Mucosa of rectum (tissue), 2 donors: ENCODE data around the gene ADGRB2.

ENCODE experiments used
- H3K27ac ChIP-seq, 2 donors: one replicate each; pipeline ENCODE4 v1.7.0; 2013; ENCODE audit warnings: inconsistent platforms in 2 of 2, low read depth in 2 of 2, low read length in 2 of 2
- H3K27me3 ChIP-seq, 2 donors: one replicate each; pipeline ENCODE4 v1.7.0; 2013; ENCODE audit warnings: low read length in 2 of 2; ENCODE audit not compliant: control insufficient read depth in 2 of 2, insufficient read depth in 2 of 2
- H3K36me3 ChIP-seq, 2 donors: one replicate each; pipeline ENCODE4 v1.7.0; 2013; ENCODE audit warnings: low read length in 2 of 2; ENCODE audit not compliant: control insufficient read depth in 2 of 2, insufficient read depth in 2 of 2
- H3K4me1 ChIP-seq, 2 donors: one replicate each; pipeline ENCODE4 v1.7.0; 2013; ENCODE audit warnings: low read length in 2 of 2, mild to moderate bottlenecking in 1 of 2; ENCODE audit not compliant: control insufficient read depth in 2 of 2, insufficient read depth in 2 of 2
- H3K4me3 ChIP-seq, 2 donors: one replicate each; pipeline ENCODE4 v1.7.0; 2013; ENCODE audit warnings: low read length in 2 of 2
- H3K9ac ChIP-seq, 2 donors: one replicate each; pipeline ENCODE4 v1.7.0; 2013; ENCODE audit warnings: low read length in 2 of 2, low read depth in 1 of 2, mild to moderate bottlenecking in 1 of 2
- H3K9me3 ChIP-seq, 2 donors: one replicate each; pipeline ENCODE4 v1.7.0; 2013; ENCODE audit warnings: low read length in 2 of 2; ENCODE audit not compliant: control insufficient read depth in 2 of 2
- donor health status: healthy.
- donor health status: Normal muscosa, but diverticular disease.

Gene ADGRB2

DNA sequence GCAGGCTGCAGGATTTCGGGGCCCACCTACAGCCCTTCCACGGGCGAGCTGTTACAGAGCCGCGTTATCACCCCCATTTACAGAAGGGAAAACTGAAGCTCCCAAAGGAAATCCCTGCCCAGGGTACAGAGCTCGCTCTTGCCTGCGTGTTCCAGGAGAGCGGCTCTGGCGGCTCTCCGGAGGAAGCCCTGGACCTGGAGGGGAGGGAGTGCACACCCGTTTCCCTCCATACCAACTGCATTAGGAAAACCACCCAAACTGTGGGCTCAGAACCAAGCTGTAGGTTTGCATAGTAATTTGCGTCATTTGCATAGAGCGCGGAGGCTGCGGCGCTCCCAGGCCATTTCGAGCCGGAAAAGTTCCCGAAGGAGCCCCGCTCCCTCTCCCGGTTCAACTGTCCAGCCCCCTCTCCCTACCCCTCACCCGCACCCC lies 24.7 kb upstream of the ADGRB2 start:
- no peaks in the 10 kb centered on the region for H3K27me3 ChIP-seq
- peaks cover 3 to 8% of the 10 kb centered on the region in 2 donors for H3K4me1 ChIP-seq
- H3K9me3 ChIP-seq, result no peaks in the 10 kb centered on the region
- H3K9ac ChIP-seq, result peak overlapping the region; percentile 60 to 85
- peak overlapping the region; percentile 88 to 90 for H3K4me3 ChIP-seq
- H3K36me3 ChIP-seq, result no peaks in the 10 kb centered on the region
- H3K27ac ChIP-seq, result peak overlapping the region; percentile 89

DNA sequence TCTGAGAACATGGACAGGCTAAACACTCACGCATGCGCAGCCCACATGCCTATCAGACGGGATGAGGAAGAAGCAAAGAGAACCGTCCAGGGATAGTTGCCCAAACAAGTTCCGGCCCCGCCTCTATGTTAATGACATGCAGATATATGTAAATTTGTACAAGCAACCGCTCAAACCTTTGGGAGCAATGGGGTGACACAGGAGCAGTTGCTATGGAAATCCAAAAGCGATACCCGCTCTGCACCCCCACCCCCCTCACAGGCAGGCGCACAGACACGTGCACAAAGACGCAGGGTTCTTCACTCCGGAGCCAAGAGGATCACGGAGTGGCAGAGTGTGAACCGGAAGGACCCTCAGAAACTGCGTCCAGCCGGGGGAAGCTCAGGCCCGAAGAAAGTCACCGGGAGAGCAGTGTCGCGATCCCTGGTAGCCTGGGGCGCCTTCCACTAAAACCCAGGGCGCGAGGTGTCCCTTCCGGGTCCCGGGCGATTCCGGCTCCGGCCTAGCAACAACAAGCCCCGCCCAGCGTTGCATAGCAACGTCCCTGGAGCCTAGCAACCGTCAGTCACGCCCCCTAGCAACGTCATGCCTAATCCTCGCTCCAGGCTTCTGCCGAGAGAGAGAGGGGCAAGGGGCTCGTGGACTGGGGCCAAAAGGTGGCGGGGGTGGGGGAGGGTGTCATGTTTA lies 24.1 kb upstream of the ADGRB2 start:
- peak overlapping the region; percentile 88 to 90 for H3K4me3 ChIP-seq
- H3K36me3 ChIP-seq, result no peaks in the 10 kb centered on the region
- no peaks in the 10 kb centered on the region for H3K27me3 ChIP-seq
- peak overlapping the region; percentile 83 to 85 for H3K9ac ChIP-seq
- H3K27ac ChIP-seq, result peak overlapping the region; percentile 89
- peaks cover 3 to 8% of the 10 kb centered on the region in 2 donors for H3K4me1 ChIP-seq
- no peaks in the 10 kb centered on the region for H3K9me3 ChIP-seq

DNA sequence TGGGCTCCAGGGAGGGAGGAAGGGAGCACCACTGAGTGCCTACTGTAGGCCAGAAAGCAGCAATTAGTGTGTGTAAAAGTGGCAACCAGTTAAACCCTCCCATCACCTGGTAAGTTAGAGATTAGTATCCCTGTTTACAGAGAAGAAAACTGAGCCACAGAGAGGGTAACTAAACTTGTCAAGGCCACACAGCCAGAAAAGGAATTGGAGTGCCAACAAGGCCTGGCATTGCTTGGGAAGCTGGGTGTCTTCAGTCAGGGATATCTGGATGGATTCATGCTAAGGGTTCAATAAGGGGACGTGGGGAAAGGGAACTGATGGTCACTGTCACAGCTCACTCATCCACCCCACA lies 23.6 kb upstream of the ADGRB2 start:
- H3K4me1 ChIP-seq, result peaks cover 3 to 8% of the 10 kb centered on the region in 2 donors
- H3K4me3 ChIP-seq, result peak overlapping the region; percentile 88 to 90

DNA sequence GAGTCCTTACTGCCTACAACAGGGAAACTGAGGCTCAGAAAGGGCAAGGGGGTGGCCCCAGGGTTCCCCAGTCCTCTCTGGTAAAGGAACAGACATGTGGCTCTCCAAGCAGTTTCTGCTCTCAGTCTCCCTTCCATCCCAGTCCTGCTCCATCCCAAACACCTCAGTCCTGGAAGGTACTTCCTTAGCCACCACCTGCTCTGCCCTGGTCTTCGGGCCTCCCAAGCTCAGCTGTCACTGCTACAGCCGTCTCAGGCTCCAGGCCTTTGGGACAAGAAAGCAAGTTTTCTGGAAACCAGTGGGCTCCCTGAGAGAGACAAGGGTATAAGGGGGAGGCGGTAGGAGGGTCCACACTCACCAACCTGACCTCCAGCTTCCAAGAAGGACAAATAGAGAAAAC lies 23.1 kb upstream of the ADGRB2 start:
- no peaks in the 10 kb centered on the region for H3K9me3 ChIP-seq
- no peaks in the 10 kb centered on the region for H3K27me3 ChIP-seq
- no peak overlapping the region for H3K27ac ChIP-seq
- H3K9ac ChIP-seq, result no peak overlapping the region
- H3K4me1 ChIP-seq, result peaks cover 3 to 8% of the 10 kb centered on the region in 2 donors
- H3K4me3 ChIP-seq, result no peak overlapping the region
- H3K36me3 ChIP-seq, result no peaks in the 10 kb centered on the region

More for the DNA sequence above, 23.6 kb upstream of the ADGRB2 start:
- H3K9me3 ChIP-seq, result no peaks in the 10 kb centered on the region
- H3K9ac ChIP-seq, result no peak overlapping the region
- no peaks in the 10 kb centered on the region for H3K27me3 ChIP-seq
- no peaks in the 10 kb centered on the region for H3K36me3 ChIP-seq
- H3K27ac ChIP-seq, result peak overlapping the region; percentile 89

DNA sequence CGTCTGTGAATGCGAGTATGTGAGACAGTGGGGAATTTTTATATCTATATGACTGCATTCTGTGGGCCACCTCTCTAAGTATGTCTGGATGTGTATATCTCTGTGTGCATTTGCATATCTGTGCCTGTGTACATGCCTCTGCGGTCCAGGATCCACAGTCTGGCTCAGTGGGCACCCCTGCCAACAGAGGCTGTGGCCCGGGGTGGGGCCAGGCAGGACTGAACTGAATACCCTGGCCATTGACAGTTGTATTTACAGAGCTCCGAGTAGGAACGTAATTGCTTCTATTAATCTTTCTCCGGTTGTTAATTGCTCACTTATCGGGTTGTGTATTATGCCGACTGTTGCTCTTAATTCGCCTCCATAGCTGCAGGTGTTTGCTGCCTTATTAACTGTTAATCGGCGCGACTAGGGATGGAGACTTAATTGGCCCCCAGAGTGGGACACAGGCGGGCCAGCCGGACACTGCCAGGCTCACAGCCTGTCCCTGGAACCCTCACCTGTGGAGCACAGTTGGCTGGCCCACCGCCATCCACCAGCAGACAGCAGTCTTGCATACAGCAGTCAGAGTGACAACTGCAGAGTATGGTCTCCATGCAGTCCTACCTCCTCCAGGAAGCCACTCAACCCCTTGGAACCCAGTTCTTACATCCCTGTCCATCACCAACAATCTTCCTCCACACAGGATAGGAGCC lies 22.4 kb upstream of the ADGRB2 start:
- Histone ChIP-seq H3K4me1 (peaks cover 3 to 8% of the 10 kb centered on the region in 2 donors), H3K36me3 (no peaks in the 10 kb centered on the region), H3K9me3 (no peaks in the 10 kb centered on the region), H3K9ac (no peak overlapping the region), H3K27me3 (no peaks in the 10 kb centered on the region), H3K27ac (no peak overlapping the region), H3K4me3 (no peak overlapping the region)

DNA sequence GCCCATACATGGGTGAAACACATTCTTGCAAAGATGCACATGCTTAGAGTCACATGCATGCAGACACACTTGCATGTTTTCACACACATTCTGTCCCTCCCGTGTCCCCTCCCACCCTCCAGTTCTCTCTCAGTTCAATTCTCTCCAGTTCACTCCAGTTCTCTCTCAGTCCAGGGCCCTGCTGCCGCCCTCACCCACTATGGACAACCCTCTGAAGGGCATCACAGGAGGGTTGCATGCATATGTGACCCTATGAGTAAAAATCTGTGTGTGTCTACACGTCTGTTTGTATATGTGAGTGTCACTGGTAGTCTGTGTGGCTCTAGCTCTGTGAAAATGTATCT lies 21.8 kb upstream of the ADGRB2 start:
- H3K36me3 ChIP-seq, result no peaks in the 10 kb centered on the region
- H3K4me3 ChIP-seq, result no peak overlapping the region
- H3K4me1 ChIP-seq, result peaks cover 3 to 8% of the 10 kb centered on the region in 2 donors
- H3K27ac ChIP-seq, result no peak overlapping the region
- H3K9ac ChIP-seq, result no peak overlapping the region
- H3K9me3 ChIP-seq, result no peaks in the 10 kb centered on the region
- no peaks in the 10 kb centered on the region for H3K27me3 ChIP-seq

DNA sequence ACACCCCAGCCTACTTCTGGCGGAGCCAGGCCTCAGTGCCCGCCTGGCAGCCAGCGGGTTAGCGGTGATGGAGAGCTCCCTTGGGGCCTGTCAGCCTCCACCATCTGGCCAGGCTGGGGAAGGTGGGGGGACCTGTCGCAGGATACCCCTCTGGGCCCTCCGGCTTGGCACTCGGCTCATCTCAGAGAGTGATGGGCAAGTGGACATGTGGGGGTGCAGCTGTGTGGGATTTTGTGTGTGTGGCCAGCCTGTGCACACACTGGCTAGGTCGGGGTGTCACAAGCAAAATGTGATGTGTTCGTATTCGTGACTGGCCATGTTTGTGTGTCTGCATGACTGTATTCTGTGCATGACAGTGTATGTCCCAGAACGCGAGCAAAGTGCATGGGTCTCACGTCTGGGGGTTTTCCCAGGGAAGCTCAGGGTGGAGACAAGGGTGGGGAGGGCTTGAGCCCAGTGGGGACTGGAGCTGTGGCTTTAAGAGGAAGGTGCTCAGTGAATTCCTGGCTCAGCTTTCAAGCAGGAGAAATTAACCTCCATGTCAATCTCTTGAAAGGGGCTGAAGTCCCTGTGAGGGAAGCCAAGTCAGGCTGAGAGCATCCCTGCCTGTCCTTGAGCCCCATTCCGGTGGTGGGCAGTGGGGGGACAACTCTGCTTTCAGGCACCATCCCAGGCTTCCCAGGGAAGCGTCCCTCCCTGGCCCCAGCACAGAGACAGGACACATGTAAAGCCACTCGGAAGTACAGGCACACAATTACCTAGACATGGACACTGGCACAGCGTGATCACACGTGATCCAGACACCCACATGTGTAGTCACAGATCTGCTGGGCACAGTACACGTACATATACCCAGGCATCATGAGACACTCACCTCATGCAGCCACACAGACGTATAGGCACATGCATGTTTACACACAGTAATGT lies 21.1 kb upstream of the ADGRB2 start:
- no peak overlapping the region for H3K27ac ChIP-seq
- no peak overlapping the region for H3K4me3 ChIP-seq
- no peak overlapping the region for H3K9ac ChIP-seq
- H3K4me1 ChIP-seq, result peaks cover 3 to 8% of the 10 kb centered on the region in 2 donors
- no peaks in the 10 kb centered on the region for H3K27me3 ChIP-seq
- H3K36me3 ChIP-seq, result no peaks in the 10 kb centered on the region
- H3K9me3 ChIP-seq, result no peaks in the 10 kb centered on the region

DNA sequence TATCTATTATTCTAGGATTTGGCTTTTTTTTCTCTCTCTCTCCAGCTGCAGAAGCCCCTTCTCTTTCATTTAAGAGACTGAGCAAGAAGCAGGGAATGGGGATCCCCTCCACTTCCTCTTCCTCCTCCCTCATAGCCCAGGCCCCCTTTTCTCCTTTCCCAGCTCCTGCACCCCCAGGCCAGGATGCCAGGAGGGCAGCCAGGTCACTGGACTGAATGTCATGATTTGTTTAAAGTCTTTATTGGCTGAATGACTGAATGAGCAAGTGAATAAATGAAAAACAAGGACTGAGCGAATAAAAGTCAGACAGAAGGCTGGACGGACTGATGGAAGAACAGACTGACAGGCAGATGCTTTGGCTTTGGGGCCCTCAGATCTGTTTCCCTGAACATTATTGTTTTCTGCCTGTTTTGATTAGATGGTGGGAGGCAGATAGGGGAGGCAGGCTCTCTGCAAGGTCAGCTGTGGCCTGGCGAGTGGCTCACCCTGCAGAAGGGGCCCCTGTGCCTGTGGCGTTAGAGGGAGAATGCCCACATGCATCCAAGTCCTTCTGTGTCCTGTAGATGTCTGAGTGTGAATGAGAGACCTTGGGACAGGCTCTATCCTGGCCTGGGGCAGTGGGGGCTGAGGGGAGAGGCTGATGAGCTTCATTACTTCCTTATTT lies 20.3 kb upstream of the ADGRB2 start:
- no peak overlapping the region for H3K9ac ChIP-seq
- no peak overlapping the region for H3K4me3 ChIP-seq
- H3K27me3 ChIP-seq, result no peaks in the 10 kb centered on the region
- no peaks in the 10 kb centered on the region for H3K36me3 ChIP-seq
- peaks cover 3 to 8% of the 10 kb centered on the region in 2 donors for H3K4me1 ChIP-seq
- no peak overlapping the region for H3K27ac ChIP-seq
- no peaks in the 10 kb centered on the region for H3K9me3 ChIP-seq

DNA sequence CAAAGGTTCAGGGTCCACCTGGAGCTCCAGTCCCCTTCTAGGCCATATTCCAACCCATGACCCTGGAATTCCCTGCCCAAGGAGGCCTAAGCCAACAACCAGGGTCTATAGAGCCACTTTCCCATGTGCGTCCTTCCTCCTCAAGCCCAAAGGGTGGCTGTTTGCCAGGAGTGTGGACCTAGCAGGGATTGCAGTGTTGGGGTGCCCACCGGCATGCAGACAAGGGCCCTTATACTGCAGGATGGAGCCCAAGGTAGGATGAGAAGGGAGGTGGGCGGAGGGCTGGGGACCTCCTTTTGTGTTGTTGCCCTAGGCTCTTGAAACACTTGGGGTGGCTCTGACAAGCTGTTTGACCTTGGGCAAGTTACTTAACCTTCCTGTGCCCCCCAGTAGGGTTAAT lies 19.7 kb upstream of the ADGRB2 start:
- peaks cover 1 to 7% of the 10 kb centered on the region in 2 donors for H3K4me1 ChIP-seq
- H3K4me3 ChIP-seq, result no peak overlapping the region
- no peak overlapping the region for H3K27ac ChIP-seq
- no peaks in the 10 kb centered on the region for H3K9me3 ChIP-seq
- H3K9ac ChIP-seq, result no peak overlapping the region
- peaks cover 0 to 3% of the 10 kb centered on the region in 2 donors for H3K27me3 ChIP-seq
- H3K36me3 ChIP-seq, result no peaks in the 10 kb centered on the region
